Transverse colon (tissue), 4 donors: ENCODE data around the gene LDB2.

Source experiments
- CTCF ChIP-seq, 5 experiments: fragments of 200-600 bp in 3 of 5; fragments of 450-650 bp in 2 of 5; sonication (generic) in 3 of 5; IDR thresholded peaks; 1 replicate in 2 of 5; 2 replicates in 3 of 5; pipeline ENCODE4 v1.5.1; 2016 to 2017; ENCODE audit warnings: antibody characterized with exemption in 5 of 5, inconsistent platforms in 3 of 5, mild to moderate bottlenecking in 2 of 5, moderate library complexity in 1 of 5
- POLR2A ChIP-seq: fragments of 450-650 bp; IDR thresholded peaks from one replicate; pipeline ENCODE4 v1.6.1; 2016; ENCODE audit warnings: antibody characterized with exemption, mild to moderate bottlenecking, moderate library complexity
- POLR2AphosphoS5 ChIP-seq, 3 donors: sonication (generic); formaldehyde crosslinking; IDR thresholded peaks; one replicate each; pipeline ENCODE4 v1.6.1; 2016; ENCODE audit warnings: antibody characterized with exemption in 3 of 3

- TF ChIP-seq POLR2A (no peak), CTCF (IDR thresholded peaks at IDR 0.05) (no peak), POLR2AphosphoS5 (IDR thresholded peaks at IDR 0.05) (no peak)
Observed at GRCh38 chr4:16912896-16913295, 14.5 kb upstream of the LDB2 start.
